HepG2 (cell line): ENCODE data around the gene ZACN. TPM values are rescaled to one million over a fixed set of nuclear protein-coding genes. Genes with fewer than 3 reads are reported as not detected.
A peak's percentile ranks its signal among the peaks of the same experiment; 100 is the strongest.

ENCODE experiments used
- FIP1L1 ChIP-seq: fragments of 200-400 bp; formaldehyde crosslinking; IDR thresholded peaks from 2 replicates; pipeline ENCODE4 v1.6.1; 2018; ENCODE audit warnings: low read depth, mild to moderate bottlenecking, low read length, moderate library complexity, borderline replicate concordance; ENCODE audit not compliant: insufficient read depth
- GLI4 ChIP-seq: sonication (generic); formaldehyde crosslinking; IDR thresholded peaks from 2 replicates; pipeline ENCODE4 v1.5.1; 2020; ENCODE audit warnings: missing genetic modification reagents, mild to moderate bottlenecking, moderate library complexity, borderline replicate concordance
- HDAC1 ChIP-seq: sonication (generic); formaldehyde crosslinking; IDR thresholded peaks from 2 replicates; pipeline ENCODE4 v1.5.1; 2020; ENCODE audit warnings: mild to moderate bottlenecking, missing genetic modification reagents
- NR1H2 ChIP-seq: sonication (generic); formaldehyde crosslinking; IDR thresholded peaks from 2 replicates; pipeline ENCODE4 v1.8.1; 2022; ENCODE audit warnings: low read depth, missing genetic modification reagents, borderline replicate concordance
- RELA ChIP-seq: sonication (generic); formaldehyde crosslinking; IDR thresholded peaks from 2 replicates; pipeline ENCODE4 v1.4.0; 2020; ENCODE audit warnings: missing genetic modification reagents
- ZIK1 ChIP-seq: sonication (generic); formaldehyde crosslinking; IDR thresholded peaks from 2 replicates; pipeline ENCODE4 v1.5.0; 2020; ENCODE audit warnings: mild to moderate bottlenecking, low read depth, missing genetic modification reagents, borderline replicate concordance
- ZNF207 ChIP-seq: fragments of 450-650 bp; IDR thresholded peaks from 2 replicates; pipeline ENCODE4 v1.6.1; 2016; ENCODE audit warnings: antibody characterized with exemption, borderline replicate concordance
- polyA plus RNA-seq, 8 experiments: library from polyadenylated mRNA; depleted of rRNA in 3 of 8; stranded (reverse) in 7 of 8; unstranded in 1 of 8; fragments of >200 nt; fragmentation: Illumina TruSeq in 4 of 8; extraction: Trizol in 4 of 8; gene quantifications; 2 replicates each; pipeline versions ENCODE4 v1.2.1 to v1.2.3, GENCODE V29; 2011 to 2016; ENCODE audit warnings: low read depth in 4 of 8, missing spikeins in 1 of 8, mixed read lengths in 1 of 8; ENCODE audit not compliant: insufficient read depth in 1 of 8
- total RNA-seq, 5 experiments: library from RNA; depleted of rRNA; stranded (reverse); fragments of >200 nt; fragmentation: Illumina TruSeq; extraction: Trizol; gene quantifications; 2 replicates each; pipeline ENCODE4 v1.2.3, GENCODE V29; 2016; ENCODE audit warnings: low read depth in 1 of 5
- TF ChIP-seq, protein P1 (sequence below), 2 experiments: sonication (generic) in 1 of 2; formaldehyde crosslinking in 1 of 2; IDR thresholded peaks; 2 replicates each; pipeline versions ENCODE4 v1.5.1 to v1.6.1; 2011 to 2020; ENCODE audit warnings: borderline replicate concordance in 1 of 2, low read depth in 1 of 2, low read length in 1 of 2, mild to moderate bottlenecking in 1 of 2, missing genetic modification reagents in 1 of 2, moderate library complexity in 1 of 2
- TF ChIP-seq, protein P2 (sequence below): sonication (generic); formaldehyde crosslinking; IDR thresholded peaks from 2 replicates; pipeline ENCODE4 v1.4.0; 2020; ENCODE audit warnings: missing genetic modification reagents, borderline replicate concordance
- TF ChIP-seq, protein P3 (sequence below): sonication (generic); formaldehyde crosslinking; IDR thresholded peaks from 2 replicates; pipeline ENCODE4 v1.5.0; 2020; ENCODE audit warnings: missing genetic modification reagents
- TF ChIP-seq, protein P4 (sequence below): sonication (generic); formaldehyde crosslinking; IDR thresholded peaks from 2 replicates; pipeline ENCODE4 v1.4.0; 2020; ENCODE audit warnings: missing genetic modification reagents
- TF ChIP-seq, protein P5 (sequence below): sonication (generic); formaldehyde crosslinking; conservative IDR thresholded peaks from 2 replicates; pipeline ENCODE4 v1.4.0; 2020; ENCODE audit warnings: missing genetic modification reagents
- TF ChIP-seq, protein P6 (sequence below): sonication (generic); formaldehyde crosslinking; IDR thresholded peaks from 2 replicates; pipeline ENCODE4 v1.8.0; 2022; ENCODE audit warnings: mild to moderate bottlenecking, missing genetic modification reagents; ENCODE audit not compliant: insufficient replicate concordance
- TF ChIP-seq, protein P7 (sequence below): sonication (generic); formaldehyde crosslinking; IDR thresholded peaks from 2 replicates; pipeline ENCODE4 v1.8.0; 2022; ENCODE audit warnings: mild to moderate bottlenecking, missing genetic modification reagents, moderate library complexity

ZACN gene
- total and polyA plus RNA-seq, 2 of the 13 experiments (the other 11 are each of a cell fraction or from before 2014, with no cell fraction given) = 0.11 to 0.15 TPM

DNA sequence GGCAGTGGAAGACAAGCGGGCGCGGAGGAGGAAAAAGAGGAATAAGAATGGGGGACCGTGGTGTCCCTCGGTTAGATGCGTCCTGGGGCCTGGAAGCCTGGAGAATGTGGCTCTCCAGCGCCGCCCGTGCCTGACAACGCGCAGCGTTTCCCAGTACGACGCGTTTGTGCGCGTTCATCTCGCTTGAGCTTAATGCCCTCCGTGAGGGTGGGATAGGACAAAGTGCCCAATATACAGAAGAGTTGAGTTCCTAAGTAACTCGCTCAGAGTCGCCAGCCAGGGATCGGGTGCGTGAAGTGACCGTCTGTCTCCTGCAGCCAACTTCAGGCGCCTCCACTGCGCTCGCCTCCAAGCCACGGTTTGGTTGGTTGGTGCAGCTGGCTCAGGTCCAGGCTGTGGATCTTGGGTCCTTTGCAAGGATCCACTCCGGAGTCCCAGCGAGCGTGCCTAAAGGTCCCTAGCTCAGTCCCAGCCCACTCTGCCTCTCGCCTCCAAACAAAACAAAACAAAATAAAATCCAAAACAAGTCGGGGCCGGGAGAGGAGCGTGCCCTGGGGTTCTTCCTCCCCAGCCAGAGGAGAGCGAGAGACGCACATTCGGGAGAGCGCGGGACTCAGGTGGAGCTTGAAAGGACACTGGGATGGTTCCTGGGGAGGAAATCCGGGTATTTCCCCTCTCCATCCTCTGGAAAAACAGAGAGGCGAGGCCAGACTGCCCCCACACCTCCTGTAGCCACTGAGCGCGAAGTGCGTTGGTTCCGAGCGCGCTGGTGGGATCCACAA is 3.4 kb upstream of the ZACN start (continued):
- TF ChIP-seq ZNF207 (no peak), RELA (CRISPR knock-in tag) (no peak), ZIK1 (no peak), FIP1L1 (no peak), NR1H2 (0 out of 2 replicates have a peak, but pooled peaks have one; percentile 1), GLI4 (CRISPR knock-in tag) (no peak), HDAC1 (peak; percentile 8; the same call in 1 of the 2 replicates)
- TF ChIP-seq, protein P1, sequence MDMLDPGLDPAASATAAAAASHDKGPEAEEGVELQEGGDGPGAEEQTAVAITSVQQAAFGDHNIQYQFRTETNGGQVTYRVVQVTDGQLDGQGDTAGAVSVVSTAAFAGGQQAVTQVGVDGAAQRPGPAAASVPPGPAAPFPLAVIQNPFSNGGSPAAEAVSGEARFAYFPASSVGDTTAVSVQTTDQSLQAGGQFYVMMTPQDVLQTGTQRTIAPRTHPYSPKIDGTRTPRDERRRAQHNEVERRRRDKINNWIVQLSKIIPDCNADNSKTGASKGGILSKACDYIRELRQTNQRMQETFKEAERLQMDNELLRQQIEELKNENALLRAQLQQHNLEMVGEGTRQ (IDR thresholded peaks at IDR 0.05; ENCODE audit: low read depth, low read length) = 0 out of 2 replicates have a peak, but pooled peaks have one; percentile 2
- TF ChIP-seq, protein P1 (CRISPR knock-in tag; IDR thresholded peaks at IDR 0.05; ENCODE audit: borderline replicate concordance) = no peak
- TF ChIP-seq, protein P2, sequence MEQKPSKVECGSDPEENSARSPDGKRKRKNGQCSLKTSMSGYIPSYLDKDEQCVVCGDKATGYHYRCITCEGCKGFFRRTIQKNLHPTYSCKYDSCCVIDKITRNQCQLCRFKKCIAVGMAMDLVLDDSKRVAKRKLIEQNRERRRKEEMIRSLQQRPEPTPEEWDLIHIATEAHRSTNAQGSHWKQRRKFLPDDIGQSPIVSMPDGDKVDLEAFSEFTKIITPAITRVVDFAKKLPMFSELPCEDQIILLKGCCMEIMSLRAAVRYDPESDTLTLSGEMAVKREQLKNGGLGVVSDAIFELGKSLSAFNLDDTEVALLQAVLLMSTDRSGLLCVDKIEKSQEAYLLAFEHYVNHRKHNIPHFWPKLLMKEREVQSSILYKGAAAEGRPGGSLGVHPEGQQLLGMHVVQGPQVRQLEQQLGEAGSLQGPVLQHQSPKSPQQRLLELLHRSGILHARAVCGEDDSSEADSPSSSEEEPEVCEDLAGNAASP (CRISPR knock-in tag) = no peak
- TF ChIP-seq, protein P3, sequence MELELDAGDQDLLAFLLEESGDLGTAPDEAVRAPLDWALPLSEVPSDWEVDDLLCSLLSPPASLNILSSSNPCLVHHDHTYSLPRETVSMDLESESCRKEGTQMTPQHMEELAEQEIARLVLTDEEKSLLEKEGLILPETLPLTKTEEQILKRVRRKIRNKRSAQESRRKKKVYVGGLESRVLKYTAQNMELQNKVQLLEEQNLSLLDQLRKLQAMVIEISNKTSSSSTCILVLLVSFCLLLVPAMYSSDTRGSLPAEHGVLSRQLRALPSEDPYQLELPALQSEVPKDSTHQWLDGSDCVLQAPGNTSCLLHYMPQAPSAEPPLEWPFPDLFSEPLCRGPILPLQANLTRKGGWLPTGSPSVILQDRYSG (CRISPR knock-in tag) = no peak
- TF ChIP-seq, protein P4, sequence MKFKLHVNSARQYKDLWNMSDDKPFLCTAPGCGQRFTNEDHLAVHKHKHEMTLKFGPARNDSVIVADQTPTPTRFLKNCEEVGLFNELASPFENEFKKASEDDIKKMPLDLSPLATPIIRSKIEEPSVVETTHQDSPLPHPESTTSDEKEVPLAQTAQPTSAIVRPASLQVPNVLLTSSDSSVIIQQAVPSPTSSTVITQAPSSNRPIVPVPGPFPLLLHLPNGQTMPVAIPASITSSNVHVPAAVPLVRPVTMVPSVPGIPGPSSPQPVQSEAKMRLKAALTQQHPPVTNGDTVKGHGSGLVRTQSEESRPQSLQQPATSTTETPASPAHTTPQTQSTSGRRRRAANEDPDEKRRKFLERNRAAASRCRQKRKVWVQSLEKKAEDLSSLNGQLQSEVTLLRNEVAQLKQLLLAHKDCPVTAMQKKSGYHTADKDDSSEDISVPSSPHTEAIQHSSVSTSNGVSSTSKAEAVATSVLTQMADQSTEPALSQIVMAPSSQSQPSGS (CRISPR knock-in tag) = no peak
- TF ChIP-seq, protein P5, sequence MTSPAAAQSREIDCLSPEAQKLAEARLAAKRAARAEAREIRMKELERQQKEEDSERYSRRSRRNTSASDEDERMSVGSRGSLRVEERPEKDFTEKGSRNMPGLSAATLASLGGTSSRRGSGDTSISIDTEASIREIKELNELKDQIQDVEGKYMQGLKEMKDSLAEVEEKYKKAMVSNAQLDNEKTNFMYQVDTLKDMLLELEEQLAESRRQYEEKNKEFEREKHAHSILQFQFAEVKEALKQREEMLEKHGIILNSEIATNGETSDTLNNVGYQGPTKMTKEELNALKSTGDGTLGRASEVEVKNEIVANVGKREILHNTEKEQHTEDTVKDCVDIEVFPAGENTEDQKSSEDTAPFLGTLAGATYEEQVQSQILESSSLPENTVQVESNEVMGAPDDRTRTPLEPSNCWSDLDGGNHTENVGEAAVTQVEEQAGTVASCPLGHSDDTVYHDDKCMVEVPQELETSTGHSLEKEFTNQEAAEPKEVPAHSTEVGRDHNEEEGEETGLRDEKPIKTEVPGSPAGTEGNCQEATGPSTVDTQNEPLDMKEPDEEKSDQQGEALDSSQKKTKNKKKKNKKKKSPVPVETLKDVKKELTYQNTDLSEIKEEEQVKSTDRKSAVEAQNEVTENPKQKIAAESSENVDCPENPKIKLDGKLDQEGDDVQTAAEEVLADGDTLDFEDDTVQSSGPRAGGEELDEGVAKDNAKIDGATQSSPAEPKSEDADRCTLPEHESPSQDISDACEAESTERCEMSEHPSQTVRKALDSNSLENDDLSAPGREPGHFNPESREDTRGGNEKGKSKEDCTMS (CRISPR knock-in tag) = no peak
- TF ChIP-seq, protein P6, sequence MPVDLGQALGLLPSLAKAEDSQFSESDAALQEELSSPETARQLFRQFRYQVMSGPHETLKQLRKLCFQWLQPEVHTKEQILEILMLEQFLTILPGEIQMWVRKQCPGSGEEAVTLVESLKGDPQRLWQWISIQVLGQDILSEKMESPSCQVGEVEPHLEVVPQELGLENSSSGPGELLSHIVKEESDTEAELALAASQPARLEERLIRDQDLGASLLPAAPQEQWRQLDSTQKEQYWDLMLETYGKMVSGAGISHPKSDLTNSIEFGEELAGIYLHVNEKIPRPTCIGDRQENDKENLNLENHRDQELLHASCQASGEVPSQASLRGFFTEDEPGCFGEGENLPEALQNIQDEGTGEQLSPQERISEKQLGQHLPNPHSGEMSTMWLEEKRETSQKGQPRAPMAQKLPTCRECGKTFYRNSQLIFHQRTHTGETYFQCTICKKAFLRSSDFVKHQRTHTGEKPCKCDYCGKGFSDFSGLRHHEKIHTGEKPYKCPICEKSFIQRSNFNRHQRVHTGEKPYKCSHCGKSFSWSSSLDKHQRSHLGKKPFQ (CRISPR knock-in tag) = no peak
- TF ChIP-seq, protein P7, sequence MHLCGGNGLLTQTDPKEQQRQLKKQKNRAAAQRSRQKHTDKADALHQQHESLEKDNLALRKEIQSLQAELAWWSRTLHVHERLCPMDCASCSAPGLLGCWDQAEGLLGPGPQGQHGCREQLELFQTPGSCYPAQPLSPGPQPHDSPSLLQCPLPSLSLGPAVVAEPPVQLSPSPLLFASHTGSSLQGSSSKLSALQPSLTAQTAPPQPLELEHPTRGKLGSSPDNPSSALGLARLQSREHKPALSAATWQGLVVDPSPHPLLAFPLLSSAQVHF (CRISPR knock-in tag) = no peak
